MM.1S (cell line): ENCODE data around the gene TFPI.

ENCODE experiments used
- EZH2 ChIP-seq: fragments of 300-600 bp; sonication (generic); optimal IDR thresholded peaks from 2 replicates; pipeline ENCODE3; 2017; ENCODE audit warnings: low read depth, mild to moderate bottlenecking, antibody characterized with exemption, low read length, mixed read lengths
- TF ChIP-seq, protein P1 (sequence below): fragments of 300-600 bp; sonication (generic); IDR thresholded peaks from 2 replicates; pipeline ENCODE4 v1.5.1; 2016; ENCODE audit warnings: antibody characterized with exemption, low read length, mixed read lengths

DNA sequence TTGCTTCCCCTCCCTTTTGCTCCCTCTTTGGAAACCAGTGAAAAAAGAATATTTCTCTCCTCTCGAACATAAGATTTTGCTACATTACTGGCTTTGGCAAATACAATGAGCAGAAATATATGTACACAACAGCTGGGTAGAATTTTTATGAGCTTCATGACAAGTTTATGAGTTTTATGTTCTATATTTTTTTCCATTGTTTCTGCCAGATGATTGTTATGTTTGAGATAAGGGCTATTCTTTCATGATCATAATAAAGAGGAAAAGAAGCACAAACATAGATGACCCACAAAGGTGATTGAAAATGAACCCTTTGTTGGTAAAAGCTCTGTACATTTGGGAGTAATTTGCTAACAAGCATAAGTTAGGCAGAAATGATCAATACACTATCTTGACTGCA, 14.8 kb upstream of the TFPI start:
- TF ChIP-seq, protein P1, sequence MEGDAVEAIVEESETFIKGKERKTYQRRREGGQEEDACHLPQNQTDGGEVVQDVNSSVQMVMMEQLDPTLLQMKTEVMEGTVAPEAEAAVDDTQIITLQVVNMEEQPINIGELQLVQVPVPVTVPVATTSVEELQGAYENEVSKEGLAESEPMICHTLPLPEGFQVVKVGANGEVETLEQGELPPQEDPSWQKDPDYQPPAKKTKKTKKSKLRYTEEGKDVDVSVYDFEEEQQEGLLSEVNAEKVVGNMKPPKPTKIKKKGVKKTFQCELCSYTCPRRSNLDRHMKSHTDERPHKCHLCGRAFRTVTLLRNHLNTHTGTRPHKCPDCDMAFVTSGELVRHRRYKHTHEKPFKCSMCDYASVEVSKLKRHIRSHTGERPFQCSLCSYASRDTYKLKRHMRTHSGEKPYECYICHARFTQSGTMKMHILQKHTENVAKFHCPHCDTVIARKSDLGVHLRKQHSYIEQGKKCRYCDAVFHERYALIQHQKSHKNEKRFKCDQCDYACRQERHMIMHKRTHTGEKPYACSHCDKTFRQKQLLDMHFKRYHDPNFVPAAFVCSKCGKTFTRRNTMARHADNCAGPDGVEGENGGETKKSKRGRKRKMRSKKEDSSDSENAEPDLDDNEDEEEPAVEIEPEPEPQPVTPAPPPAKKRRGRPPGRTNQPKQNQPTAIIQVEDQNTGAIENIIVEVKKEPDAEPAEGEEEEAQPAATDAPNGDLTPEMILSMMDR = no peak
- no peak for TF ChIP-seq EZH2
